MM.1S (cell line): ENCODE results near the gene UGT2B17.

Source experiments
- DNase-seq: peaks from one replicate; pipeline ENCODE4 v3.0.0-alpha.2; 2015
- H2AFZ ChIP-seq: fragments of 300-600 bp; sonication (generic); 2 replicates; pipeline ENCODE4 v1.6.0; 2016; ENCODE audit warnings: antibody characterized with exemption, low read length
- H3F3A ChIP-seq: fragments of 300-600 bp; sonication (generic); 2 replicates; pipeline ENCODE4 v1.6.1; 2016; ENCODE audit warnings: mild to moderate bottlenecking, antibody characterized with exemption, low read length, moderate library complexity, mixed read lengths; ENCODE audit not compliant: insufficient read depth
- H3K27ac ChIP-seq: fragments of 300-600 bp; sonication (generic); 2 replicates; pipeline ENCODE4 v1.5.1; 2016; ENCODE audit warnings: mild to moderate bottlenecking, low read length
- H3K27me3 ChIP-seq: fragments of 300-600 bp; sonication (generic); replicated peaks from 2 replicates; pipeline ENCODE4 v1.6.0; 2016; ENCODE audit warnings: low read length; ENCODE audit not compliant: insufficient read depth
- H3K36me3 ChIP-seq: fragments of 300-600 bp; sonication (generic); replicated peaks from 2 replicates; pipeline ENCODE4 v1.6.1; 2016; ENCODE audit warnings: mild to moderate bottlenecking, low read length, mixed read lengths; ENCODE audit not compliant: insufficient read depth
- H3K4me1 ChIP-seq: fragments of 300-600 bp; sonication (generic); 2 replicates; pipeline ENCODE4 v1.6.1; 2016; ENCODE audit warnings: low read length, mixed read lengths
- H3K4me2 ChIP-seq: fragments of 300-600 bp; sonication (generic); 2 replicates; pipeline ENCODE4 v1.6.0; 2016; ENCODE audit warnings: low read depth, low read length
- H3K4me3 ChIP-seq: fragments of 300-600 bp; sonication (generic); 2 replicates; pipeline ENCODE4 v1.5.1; 2016; ENCODE audit warnings: low read length, mixed read lengths
- H3K79me2 ChIP-seq: fragments of 300-600 bp; sonication (generic); 2 replicates; pipeline ENCODE4 v1.6.1; 2016; ENCODE audit warnings: mixed run types, low read length, mixed read lengths
- H3K9ac ChIP-seq: fragments of 300-600 bp; sonication (generic); 2 replicates; pipeline ENCODE4 v1.6.1; 2016; ENCODE audit warnings: low read length, mixed read lengths
- H3K9me2 ChIP-seq: fragments of 300-600 bp; sonication (generic); replicated peaks from 2 replicates; pipeline ENCODE4 v1.6.1; 2016; ENCODE audit warnings: mild to moderate bottlenecking, low read length, mixed read lengths; ENCODE audit not compliant: insufficient read depth
- H3K9me3 ChIP-seq: fragments of 300-600 bp; sonication (generic); replicated peaks from 2 replicates; pipeline ENCODE4 v1.6.1; 2016; ENCODE audit warnings: mild to moderate bottlenecking, low read length, mixed read lengths; ENCODE audit not compliant: insufficient read depth
- H4K20me1 ChIP-seq: fragments of 300-600 bp; sonication (generic); 2 replicates; pipeline ENCODE4 v1.6.1; 2016; ENCODE audit warnings: mild to moderate bottlenecking, low read length, moderate library complexity, mixed read lengths; ENCODE audit not compliant: insufficient read depth
- CTCF ChIP-seq: fragments of 300-600 bp; sonication (generic); IDR thresholded peaks from 2 replicates; pipeline ENCODE4 v1.5.1; 2016; ENCODE audit warnings: antibody characterized with exemption, low read length, mixed read lengths
- EZH2 ChIP-seq: fragments of 300-600 bp; sonication (generic); optimal IDR thresholded peaks from 2 replicates; pipeline ENCODE3; 2017; ENCODE audit warnings: low read depth, mild to moderate bottlenecking, antibody characterized with exemption, low read length, mixed read lengths
- EZH2phosphoT487 ChIP-seq: fragments of 300-600 bp; sonication (generic); IDR thresholded peaks from 2 replicates; pipeline ENCODE4 v1.6.1; 2018; ENCODE audit warnings: antibody characterized with exemption, low read length

Gene UGT2B17

DNA sequence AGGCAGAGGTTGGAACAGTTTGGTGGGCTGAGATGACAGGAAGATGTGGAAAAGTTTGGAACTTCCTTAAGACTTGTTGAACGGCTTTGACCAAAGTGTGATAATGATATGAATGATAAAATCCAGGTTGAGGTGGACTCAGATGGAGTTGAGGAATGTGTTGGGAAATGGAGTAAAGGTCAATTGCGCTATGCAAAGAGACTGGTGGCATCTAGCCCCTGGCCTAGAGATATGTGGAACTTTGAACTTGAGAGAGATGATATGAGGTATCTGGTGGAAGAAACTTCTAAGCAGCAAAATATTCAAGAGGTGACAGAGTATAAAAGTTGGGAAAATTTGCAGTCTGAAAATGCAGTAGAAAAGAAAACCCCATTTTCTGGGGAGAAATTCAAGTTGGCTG lies 21.4 kb upstream of the UGT2B17 start:
- Histone ChIP-seq H3K4me3 (no peak overlapping the region), H3K9ac (no peak overlapping the region), H3K9me3 (no peaks in the 10 kb centered on the region), H2AFZ (no peak overlapping the region), H3K36me3 (no peaks in the 10 kb centered on the region), H3K27ac (no peak overlapping the region), H3K9me2 (no peaks in the 10 kb centered on the region), H3K27me3 (no peaks in the 10 kb centered on the region), H3K4me1 (0 out of 2 replicates have a peak, but pooled peaks cover 5% of the 10 kb centered on the region), H4K20me1 (no peaks in the 10 kb centered on the region), H3K4me2 (no peak overlapping the region), H3F3A (no peaks in the 10 kb centered on the region), H3K79me2 (no peaks in the 10 kb centered on the region)
- TF ChIP-seq CTCF (no peak), EZH2 (no peak), EZH2phosphoT487 (no peak)
- DNase-seq: no peak

DNA sequence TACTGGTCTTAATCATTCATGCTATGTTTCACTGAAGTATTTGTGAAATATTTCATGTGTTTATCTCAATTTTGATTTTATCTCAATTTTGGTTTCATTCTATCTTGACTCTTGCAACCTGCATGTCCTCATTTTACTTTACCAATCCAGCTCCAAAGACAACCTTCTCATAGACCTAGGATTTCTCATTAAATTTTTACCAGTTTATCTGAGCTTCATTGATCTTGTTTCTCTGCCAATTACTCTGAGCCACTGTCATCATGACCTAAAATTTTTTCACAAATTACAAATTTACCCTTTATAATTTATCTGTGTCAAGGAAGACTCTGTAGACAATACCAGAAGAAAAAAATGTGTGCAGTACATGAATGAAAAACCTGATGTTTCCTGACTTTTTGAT lies 18.6 kb upstream of the UGT2B17 start:
- Histone ChIP-seq H3K9ac (no peak overlapping the region), H3K36me3 (no peaks in the 10 kb centered on the region)
- TF ChIP-seq CTCF: no peak
- TF ChIP-seq EZH2: no peak
- TF ChIP-seq EZH2phosphoT487: no peak

GRCh38 chr4:68593112-68593511 lies 17.0 kb upstream of the UGT2B17 start:
- no peaks in the 10 kb centered on the region for H3K27me3 ChIP-seq
- no peak overlapping the region for H3K27ac ChIP-seq
- TF ChIP-seq CTCF (no peak), EZH2 (no peak), EZH2phosphoT487 (no peak)
- 0 out of 2 replicates have a peak, but pooled peaks cover 5% of the 10 kb centered on the region for H3K4me1 ChIP-seq
- no peak overlapping the region for H3K9ac ChIP-seq
- no peaks in the 10 kb centered on the region for H4K20me1 ChIP-seq
- no peak for DNase-seq
- no peak overlapping the region for H2AFZ ChIP-seq
- no peaks in the 10 kb centered on the region for H3K79me2 ChIP-seq
- no peak overlapping the region for H3K4me3 ChIP-seq
- no peaks in the 10 kb centered on the region for H3K9me2 ChIP-seq
- H3K4me2 ChIP-seq: no peak overlapping the region
- H3K9me3 ChIP-seq: no peaks in the 10 kb centered on the region
- no peaks in the 10 kb centered on the region for H3F3A ChIP-seq
- H3K36me3 ChIP-seq: no peaks in the 10 kb centered on the region

More for the DNA sequence above, 18.6 kb upstream of the UGT2B17 start:
- Histone ChIP-seq H3F3A (no peaks in the 10 kb centered on the region), H4K20me1 (no peaks in the 10 kb centered on the region), H3K27ac (no peak overlapping the region), H2AFZ (no peak overlapping the region), H3K79me2 (no peaks in the 10 kb centered on the region), H3K9me3 (no peaks in the 10 kb centered on the region), H3K4me3 (no peak overlapping the region), H3K4me1 (0 out of 2 replicates have a peak, but pooled peaks cover 5% of the 10 kb centered on the region), H3K9me2 (no peaks in the 10 kb centered on the region), H3K4me2 (no peak overlapping the region), H3K27me3 (no peaks in the 10 kb centered on the region)
- no peak for DNase-seq
